IMR-90 (cell line): ENCODE data around the gene ASB14. TPM values are rescaled to one million over a fixed set of nuclear protein-coding genes. Genes with fewer than 3 reads are reported as not detected.

Source experiments
- ATAC-seq: fragments of 200-7000 bp; cut with Tn5 transposase; 2 replicates; pipeline ENCODE4 v1.9.1; 2020; ENCODE audit warnings: low read depth, mild to moderate bottlenecking, moderate library complexity
- BruUV-seq: library from RNA; stranded (reverse); fragments of 400-500 nt; replicated peaks from 2 replicates; lab custom pipeline; 2021; lab: Mats Ljungman, UMichigan
- CTCF ChIA-PET: fragments of 300-600 bp; formaldehyde crosslinking; extraction: SDS; loops from one replicate; lab custom pipeline; 2021; ENCODE audit warnings: antibody characterized with exemption; lab: Yijun Ruan, JAX
- POLR2A ChIA-PET: fragments of 300-600 bp; sonication (Branson Sonifier 250); formaldehyde crosslinking; loops from one replicate; lab custom pipeline; 2022; ENCODE audit warnings: antibody characterized with exemption; ENCODE audit not compliant: unreplicated experiment; lab: Charles Lee
- DNase-seq: peaks from one replicate; pipeline ENCODE4 v3.0.0; 2013
- H2AFZ ChIP-seq: replicated peaks from 2 replicates; pipeline ENCODE3; 2013; ENCODE audit warnings: low read length, mild to moderate bottlenecking; ENCODE audit not compliant: poor library complexity
- H2AK5ac ChIP-seq: 2 replicates; pipeline ENCODE4 v1.6.1; 2013; ENCODE audit warnings: low read depth, low read length, inconsistent platforms
- H2AK9ac ChIP-seq: replicated peaks from 2 replicates; pipeline ENCODE3; 2013; ENCODE audit warnings: mild to moderate bottlenecking, low read depth, low read length, moderate library complexity; ENCODE audit not compliant: poor library complexity
- H2BK120ac ChIP-seq: 2 replicates; pipeline ENCODE4 v1.6.1; 2013; ENCODE audit warnings: low read depth, low read length, inconsistent platforms
- H2BK15ac ChIP-seq: 3 replicates; pipeline ENCODE4 v1.6.1; 2013; ENCODE audit warnings: low read depth, low read length, inconsistent platforms
- H2BK20ac ChIP-seq: 2 replicates; pipeline ENCODE4 v1.6.1; 2013; ENCODE audit warnings: low read depth, mild to moderate bottlenecking, inconsistent platforms, low read length, moderate library complexity
- H2BK5ac ChIP-seq: 2 replicates; pipeline ENCODE4 v1.6.1; 2013; ENCODE audit warnings: mild to moderate bottlenecking, low read depth, low read length, inconsistent platforms; ENCODE audit not compliant: poor library complexity, severe bottlenecking
- H3K14ac ChIP-seq: replicated peaks from 2 replicates; pipeline ENCODE4 v1.6.1; 2013; ENCODE audit warnings: low read depth, low read length, inconsistent platforms
- H3K18ac ChIP-seq: 2 replicates; pipeline ENCODE4 v1.6.1; 2013; ENCODE audit warnings: low read depth, low read length, control low read depth
- H3K23ac ChIP-seq: 2 replicates; pipeline ENCODE4 v1.6.1; 2013; ENCODE audit warnings: low read depth, low read length, inconsistent platforms
- H3K27ac ChIP-seq: 2 replicates; pipeline ENCODE4 v1.5.1; 2013; ENCODE audit warnings: mild to moderate bottlenecking, control low read depth, low read length; ENCODE audit not compliant: insufficient read depth
- H3K27me3 ChIP-seq: 2 replicates; pipeline ENCODE4 v1.6.1; 2013; ENCODE audit warnings: low read length; ENCODE audit not compliant: control insufficient read depth, insufficient read depth
- H3K36me3 ChIP-seq: 2 replicates; pipeline ENCODE4 v1.6.1; 2013; ENCODE audit warnings: low read length, mixed read lengths; ENCODE audit not compliant: control insufficient read depth, insufficient read depth
- H3K4ac ChIP-seq: 2 replicates; pipeline ENCODE4 v1.6.1; 2013; ENCODE audit warnings: low read depth, low read length, inconsistent platforms
- H3K4me1 ChIP-seq: 2 replicates; pipeline ENCODE4 v1.6.1; 2013; ENCODE audit warnings: low read length, mixed read lengths; ENCODE audit not compliant: control insufficient read depth, insufficient read depth
- H3K4me2 ChIP-seq: 2 replicates; pipeline ENCODE4 v1.6.1; 2013; ENCODE audit warnings: low read depth, mild to moderate bottlenecking, control low read depth, low read length, moderate library complexity
- H3K4me3 ChIP-seq: 2 replicates; pipeline ENCODE4 v1.5.1; 2013; ENCODE audit warnings: low read depth, mild to moderate bottlenecking, control low read depth, low read length, moderate library complexity; ENCODE audit not compliant: insufficient read depth
- H3K56ac ChIP-seq: 2 replicates; pipeline ENCODE4 v1.6.1; 2013; ENCODE audit warnings: low read length, inconsistent platforms; ENCODE audit not compliant: insufficient read depth; ENCODE audit errors: extremely low read depth
- H3K79me1 ChIP-seq, 2 experiments: 2 replicates each; pipeline ENCODE4 v1.6.1; 2013; ENCODE audit warnings: low read length in 2 of 2, inconsistent platforms in 1 of 2, low read depth in 1 of 2
- H3K9ac ChIP-seq: 2 replicates; pipeline ENCODE4 v1.6.1; 2013; ENCODE audit warnings: low read depth, low read length, control low read depth
- H3K9me1 ChIP-seq: 2 replicates; pipeline ENCODE4 v1.6.1; 2013; ENCODE audit warnings: low read length, inconsistent platforms; ENCODE audit not compliant: insufficient read depth
- H3K9me3 ChIP-seq: 2 replicates; pipeline ENCODE4 v1.6.1; 2013; ENCODE audit warnings: low read length; ENCODE audit not compliant: control insufficient read depth, insufficient read depth
- H4K20me1 ChIP-seq: 2 replicates; pipeline ENCODE4 v1.6.1; 2013; ENCODE audit warnings: low read length, inconsistent platforms; ENCODE audit not compliant: insufficient read depth
- H4K5ac ChIP-seq: 2 replicates; pipeline ENCODE4 v1.6.1; 2013; ENCODE audit warnings: mild to moderate bottlenecking, low read depth, low read length, control low read depth
- H4K8ac ChIP-seq, 2 experiments: 2 replicates each; pipeline ENCODE4 v1.6.1; 2013; ENCODE audit warnings: low read depth in 2 of 2, low read length in 2 of 2, control low read depth in 1 of 2, inconsistent platforms in 1 of 2
- H4K91ac ChIP-seq: 2 replicates; pipeline ENCODE4 v1.6.1; 2013; ENCODE audit warnings: low read depth, low read length, inconsistent platforms; ENCODE audit not compliant: insufficient read depth
- BHLHE40 ChIP-seq: fragments of 150-350 bp; IDR thresholded peaks from 2 replicates; pipeline ENCODE4 v1.6.1; 2016; ENCODE audit warnings: mild to moderate bottlenecking, low read depth, low read length
- CEBPB ChIP-seq: IDR thresholded peaks from 2 replicates; pipeline ENCODE4 v1.6.1; 2012; ENCODE audit warnings: low read depth, low read length, improper control_type of control experiment
- CHD1 ChIP-seq: IDR thresholded peaks from 2 replicates; pipeline ENCODE4 v1.6.1; 2012; ENCODE audit warnings: low read depth, low read length, improper control_type of control experiment
- CTCF ChIP-seq: conservative IDR thresholded peaks from 2 replicates; pipeline ENCODE4 v1.5.1; 2012; ENCODE audit warnings: mild to moderate bottlenecking, low read depth, low read length, improper control_type of control experiment
- ELK1 ChIP-seq: fragments of 150-350 bp; IDR thresholded peaks from 2 replicates; pipeline ENCODE4 v1.6.1; 2016; ENCODE audit warnings: low read depth, mild to moderate bottlenecking, low read length, moderate library complexity, borderline replicate concordance
- FOS ChIP-seq: fragments of 150-350 bp; IDR thresholded peaks from 2 replicates; pipeline ENCODE4 v1.6.1; 2016; ENCODE audit warnings: low read depth, low read length
- MAFK ChIP-seq: IDR thresholded peaks from 2 replicates; pipeline ENCODE4 v1.6.1; 2012; ENCODE audit warnings: low read depth, low read length, improper control_type of control experiment
- MAZ ChIP-seq: IDR thresholded peaks from 2 replicates; pipeline ENCODE4 v1.6.1; 2012; ENCODE audit warnings: low read depth, mild to moderate bottlenecking, low read length, improper control_type of control experiment, moderate library complexity, borderline replicate concordance
- MXI1 ChIP-seq: IDR thresholded peaks from 2 replicates; pipeline ENCODE4 v1.6.1; 2012; ENCODE audit warnings: low read depth, mild to moderate bottlenecking, low read length, moderate library complexity, borderline replicate concordance
- NFE2L2 ChIP-seq: fragments of 150-350 bp; IDR thresholded peaks from 2 replicates; pipeline ENCODE4 v1.6.1; 2016; ENCODE audit warnings: low read depth, mild to moderate bottlenecking, low read length
- POLR2A ChIP-seq: IDR thresholded peaks from 2 replicates; pipeline ENCODE4 v1.6.1; 2012; ENCODE audit warnings: mild to moderate bottlenecking, low read depth, low read length
- RAD21 ChIP-seq: IDR thresholded peaks from 2 replicates; pipeline ENCODE4 v1.6.1; 2012; ENCODE audit warnings: low read length, improper control_type of control experiment
- RCOR1 ChIP-seq: IDR thresholded peaks from 2 replicates; pipeline ENCODE4 v1.6.1; 2012; ENCODE audit warnings: mild to moderate bottlenecking, low read length, improper control_type of control experiment; ENCODE audit not compliant: insufficient replicate concordance
- RFX5 ChIP-seq: IDR thresholded peaks from 2 replicates; pipeline ENCODE4 v1.8.0; 2012; ENCODE audit warnings: low read depth, mild to moderate bottlenecking, low read length, moderate library complexity
- SMC3 ChIP-seq: fragments of 150-350 bp; IDR thresholded peaks from 2 replicates; pipeline ENCODE4 v1.6.1; 2016; ENCODE audit warnings: low read depth, mild to moderate bottlenecking, antibody characterized with exemption, low read length, moderate library complexity
- USF2 ChIP-seq: fragments of 150-350 bp; IDR thresholded peaks from 2 replicates; pipeline ENCODE4 v1.6.1; 2017; ENCODE audit warnings: mild to moderate bottlenecking, antibody characterized with exemption, low read length, low read depth
- WGBS, 2 experiments: methylation state at CpG; one replicate each; pipeline versions ENCODE4 v1.1.5 to v1.1.7; 2013; ENCODE audit warnings: missing lambda C conversion rate in 2 of 2; ENCODE audit not compliant: insufficient read length in 1 of 2; ENCODE audit errors: extremely low coverage in 2 of 2; 5-methylcytosine and 5-hydroxymethylcytosine counted together
- dilution Hi-C: fragments of 300-500 bp; cut with HindIII; formaldehyde crosslinking; loops from one replicate; pipeline ENCODE4 v1.14.3; 2018; ENCODE audit warnings: low sequenced_read_pairs; ENCODE audit not compliant: unreplicated experiment
- in situ Hi-C: fragments of 300-500 bp; cut with MboI; formaldehyde crosslinking; loops from 3 replicates; pipeline ENCODE4 v1.14.3; 2019; ENCODE audit warnings: low sequenced_read_pairs, inconsistent platforms, mixed read lengths
- intact Hi-C: fragments of 100-400 bp; cut with micrococcal nuclease; formaldehyde crosslinking; loops from 2 replicates; pipeline ENCODE4 v1.10.0; 2022
- polyA plus RNA-seq, 3 experiments: library from polyadenylated mRNA; depleted of rRNA; stranded (reverse); fragments of >200 nt; gene quantifications; 2 replicates each; pipeline ENCODE4 v1.2.3, GENCODE V29; 2012; ENCODE audit warnings: low replicate concordance in 1 of 3
- total RNA-seq: library from RNA; depleted of rRNA; stranded (reverse); fragments of >200 nt; gene quantifications from 2 replicates; pipeline ENCODE4 v1.2.3, GENCODE V29; 2012

Gene ASB14
- total and polyA plus RNA-seq, 2 of the 4 experiments (the other 2 are of a cell fraction), result not detected

- H3K9me3 ChIP-seq, result no peaks in the 10 kb centered on the region
- no peaks in the 10 kb centered on the region for H3K79me1 ChIP-seq
- no peak overlapping the region for H2BK15ac ChIP-seq
- H3K9me1 ChIP-seq, result no peaks in the 10 kb centered on the region
- no peak for ATAC-seq
- H3K9ac ChIP-seq, result no peak overlapping the region
- H3K4me1 ChIP-seq, result no peaks in the 10 kb centered on the region
- no peak overlapping the region for H2AK9ac ChIP-seq
- H3K4me3 ChIP-seq, result no peak overlapping the region
- WGBS, 2 experiments, result no CpG with 5 or more reads among the region's 4 CpGs
- peaks cover 4% of the 10 kb centered on the region for H3K27me3 ChIP-seq
- ChIA-PET CTCF (no interaction called here), POLR2A (no interaction called here)
- no peak overlapping the region for H2BK5ac ChIP-seq
- H4K20me1 ChIP-seq, result no peaks in the 10 kb centered on the region
- no peak overlapping the region for H2BK120ac ChIP-seq
- TF ChIP-seq RCOR1 (no peak), CEBPB (no peak), MXI1 (no peak), MAFK (no peak), USF2 (no peak), POLR2A (no peak), RFX5 (no peak), BHLHE40 (no peak), MAZ (no peak), SMC3 (no peak), CHD1 (no peak), CTCF (no peak), NFE2L2 (no peak), FOS (no peak), ELK1 (no peak), RAD21 (no peak)
- H3K18ac ChIP-seq, result no peak overlapping the region
- H3K4me2 ChIP-seq, result no peak overlapping the region
- no peak overlapping the region for H4K8ac ChIP-seq
- no peak overlapping the region for H4K91ac ChIP-seq
- intact Hi-C loops (no loop called here), in situ Hi-C loops (no loop called here), dilution Hi-C loops (no loop called here)
- H3K4ac ChIP-seq, result no peak overlapping the region
- H4K5ac ChIP-seq, result no peak overlapping the region
- no peak overlapping the region for H2AK5ac ChIP-seq
- DNase-seq, result no peak
- H2BK20ac ChIP-seq, result no peak overlapping the region
- BruUV-seq, result no TSS peak
- no peak overlapping the region for H3K56ac ChIP-seq
- no peak overlapping the region for H3K14ac ChIP-seq
- no peak overlapping the region for H3K23ac ChIP-seq
- H3K36me3 ChIP-seq, result no peaks in the 10 kb centered on the region
- H2AFZ ChIP-seq, result no peak overlapping the region
- no peak overlapping the region for H3K27ac ChIP-seq
Observed at GRCh38 chr3:57292897-57293526, 527 bp upstream of the ASB14 start.
